ENCODE results near the gene DLG5.

Gene DLG5

DNA sequence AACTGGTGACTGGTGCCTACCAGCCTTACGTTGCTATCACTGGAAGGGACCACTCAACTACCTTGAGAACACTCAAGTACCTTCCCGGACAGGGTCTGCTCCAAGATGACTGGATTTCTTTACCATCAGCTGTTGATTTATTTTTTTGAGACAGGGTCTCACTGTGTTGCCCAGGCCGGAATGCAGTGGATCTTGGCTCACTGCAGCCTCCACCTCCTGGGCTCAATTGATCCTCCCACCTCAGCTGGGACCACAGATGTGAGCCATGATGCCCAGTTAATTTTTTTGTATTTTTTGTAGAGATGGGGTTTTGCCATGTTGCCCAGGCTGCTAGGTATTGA lies 45.2 kb upstream of the DLG5 start:
- no peak for DNase-seq (ENCODE audit: low read depth, low spot score)
- H3K4me3 ChIP-seq (ENCODE audit: low read depth, low read length): no peak overlapping the region
- ChIA-PET POLR2A (interaction anchor here (0.6 to 1.3 kb wide), 3 partner anchors 12 to 185 kb away, joined by 3 to 5 read pairs (median 4); no protein-coding TSS in a partner anchor), CTCF (interaction anchor here (4.4 kb wide), 1 partner anchor 124 kb away, joined by 37 read pairs; no protein-coding TSS in a partner anchor)
- TF ChIP-seq, protein P1, sequence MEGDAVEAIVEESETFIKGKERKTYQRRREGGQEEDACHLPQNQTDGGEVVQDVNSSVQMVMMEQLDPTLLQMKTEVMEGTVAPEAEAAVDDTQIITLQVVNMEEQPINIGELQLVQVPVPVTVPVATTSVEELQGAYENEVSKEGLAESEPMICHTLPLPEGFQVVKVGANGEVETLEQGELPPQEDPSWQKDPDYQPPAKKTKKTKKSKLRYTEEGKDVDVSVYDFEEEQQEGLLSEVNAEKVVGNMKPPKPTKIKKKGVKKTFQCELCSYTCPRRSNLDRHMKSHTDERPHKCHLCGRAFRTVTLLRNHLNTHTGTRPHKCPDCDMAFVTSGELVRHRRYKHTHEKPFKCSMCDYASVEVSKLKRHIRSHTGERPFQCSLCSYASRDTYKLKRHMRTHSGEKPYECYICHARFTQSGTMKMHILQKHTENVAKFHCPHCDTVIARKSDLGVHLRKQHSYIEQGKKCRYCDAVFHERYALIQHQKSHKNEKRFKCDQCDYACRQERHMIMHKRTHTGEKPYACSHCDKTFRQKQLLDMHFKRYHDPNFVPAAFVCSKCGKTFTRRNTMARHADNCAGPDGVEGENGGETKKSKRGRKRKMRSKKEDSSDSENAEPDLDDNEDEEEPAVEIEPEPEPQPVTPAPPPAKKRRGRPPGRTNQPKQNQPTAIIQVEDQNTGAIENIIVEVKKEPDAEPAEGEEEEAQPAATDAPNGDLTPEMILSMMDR (IDR thresholded peaks at IDR 0.05; ENCODE audit: insufficient read depth, low read length, missing control alignments): no peak

DNA sequence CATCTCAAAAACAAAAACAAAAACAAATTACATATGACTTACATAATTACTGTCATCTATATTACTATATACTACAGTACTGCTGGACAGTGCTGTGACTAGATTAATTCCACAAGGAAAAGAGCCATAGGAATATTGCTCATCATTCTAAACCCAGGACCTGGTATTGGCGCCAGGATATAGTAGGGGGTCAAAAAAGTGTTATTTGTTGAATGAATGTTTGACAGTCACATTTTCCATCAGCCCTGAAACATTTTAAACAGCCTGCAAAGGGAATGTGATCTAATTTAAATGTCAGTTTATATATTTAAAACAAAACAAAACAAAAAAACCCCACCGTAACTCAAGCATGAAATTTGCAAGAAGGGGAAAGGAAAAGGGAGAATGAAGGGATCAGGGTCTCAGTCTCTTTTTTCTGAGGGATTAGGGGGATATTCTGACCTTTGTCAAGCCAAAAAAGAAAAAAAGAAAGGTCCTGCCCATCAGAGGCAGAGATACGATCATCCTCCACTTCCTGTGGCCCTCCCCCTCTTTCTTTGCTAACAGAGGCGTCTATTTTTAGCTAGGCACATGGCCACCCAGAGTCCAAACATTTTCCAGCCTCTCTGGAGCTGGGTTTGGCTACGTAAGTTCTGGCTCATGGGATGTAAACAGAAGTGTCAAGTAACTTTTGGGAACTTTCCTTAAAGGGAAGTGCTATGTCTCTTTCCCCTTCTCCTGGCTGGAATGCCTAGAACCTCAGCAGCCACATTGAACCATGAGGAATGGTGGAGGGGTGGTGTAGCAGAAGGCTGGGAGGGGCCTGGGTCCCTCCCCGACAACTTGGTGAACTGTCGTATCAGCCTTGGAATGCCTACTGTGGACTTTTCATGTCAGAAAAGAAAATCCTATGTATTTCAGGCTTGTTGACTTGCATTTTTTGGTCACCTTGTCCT lies 44.6 kb upstream of the DLG5 start:
- TF ChIP-seq, protein P1 (IDR thresholded peaks at IDR 0.05; ENCODE audit: insufficient read depth, low read length, missing control alignments): no peak
- ChIA-PET CTCF (interaction anchor here (1.0 kb wide), 1 partner anchor 120 kb away, joined by 3 read pairs; no protein-coding TSS in a partner anchor), POLR2A (interaction anchor here (0.6 to 1.3 kb wide), 3 partner anchors 13 to 185 kb away, joined by 3 to 5 read pairs (median 4); no protein-coding TSS in a partner anchor)
- peak; percentile 86 for DNase-seq (ENCODE audit: low read depth, low spot score)
- H3K4me3 ChIP-seq (ENCODE audit: low read depth, low read length): no peak overlapping the region; the same call in 1 of the 2 replicates

DNA sequence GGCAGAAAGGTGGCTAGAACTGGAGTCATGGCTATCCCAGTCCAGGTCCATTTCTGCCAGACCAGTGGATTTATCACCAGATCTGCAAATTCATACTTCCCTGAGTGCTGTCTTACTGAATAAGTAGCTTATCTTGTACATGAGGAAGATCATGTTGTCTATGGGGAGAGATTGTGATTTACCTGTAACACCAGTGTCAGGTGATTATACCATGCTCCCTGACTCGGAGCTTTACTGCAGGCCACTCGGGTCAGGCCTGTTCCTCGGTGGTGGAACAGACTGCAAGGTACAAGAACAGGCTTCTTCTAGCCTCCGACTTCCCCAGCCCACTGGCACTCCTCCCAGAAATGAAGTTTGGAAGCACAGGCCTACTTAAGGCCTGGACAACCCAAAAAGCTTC lies 42.6 kb upstream of the DLG5 start:
- DNase-seq (ENCODE audit: low read depth, low spot score): no peak
- ChIA-PET CTCF (interaction anchor here (0.8 to 2.3 kb wide), 5 partner anchors 15 to 147 kb away, joined by 3 to 10 read pairs (median 3); no protein-coding TSS in a partner anchor), POLR2A (no interaction called here)
- TF ChIP-seq, protein P1 (IDR thresholded peaks at IDR 0.05; ENCODE audit: insufficient read depth, low read length, missing control alignments): no peak
- H3K4me3 ChIP-seq (ENCODE audit: low read depth, low read length): no peak overlapping the region

DNA sequence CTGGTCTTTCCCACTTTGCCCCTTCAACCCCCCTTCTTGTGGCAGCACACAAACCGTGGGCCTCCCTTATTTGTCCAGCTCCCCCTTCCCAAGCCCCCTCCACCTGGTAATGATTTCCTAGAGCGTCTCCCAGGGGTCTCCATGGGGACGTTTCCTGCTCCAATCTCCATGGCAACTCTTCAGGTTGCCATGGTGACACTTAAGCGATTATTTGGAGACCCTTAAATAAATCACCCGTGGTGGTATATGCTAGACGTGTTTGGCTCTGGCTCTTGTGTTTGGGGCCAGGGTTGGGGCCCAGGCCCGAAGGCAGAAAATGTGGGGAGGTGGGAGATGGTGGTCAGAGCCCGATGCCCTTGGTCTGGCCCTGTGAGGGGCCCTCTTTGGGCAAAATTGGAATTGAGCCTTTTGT lies 41.1 kb upstream of the DLG5 start:
- no peak for DNase-seq (ENCODE audit: low read depth, low spot score)
- CTCF ChIA-PET: interaction anchor here (1.8 kb wide), 1 partner anchor 120 kb away, joined by 6 read pairs; no protein-coding TSS in a partner anchor
- H3K4me3 ChIP-seq (ENCODE audit: low read depth, low read length): no peak overlapping the region
- POLR2A ChIA-PET: no interaction called here
- TF ChIP-seq, protein P1 (IDR thresholded peaks at IDR 0.05; ENCODE audit: insufficient read depth, low read length, missing control alignments): no peak

DNA sequence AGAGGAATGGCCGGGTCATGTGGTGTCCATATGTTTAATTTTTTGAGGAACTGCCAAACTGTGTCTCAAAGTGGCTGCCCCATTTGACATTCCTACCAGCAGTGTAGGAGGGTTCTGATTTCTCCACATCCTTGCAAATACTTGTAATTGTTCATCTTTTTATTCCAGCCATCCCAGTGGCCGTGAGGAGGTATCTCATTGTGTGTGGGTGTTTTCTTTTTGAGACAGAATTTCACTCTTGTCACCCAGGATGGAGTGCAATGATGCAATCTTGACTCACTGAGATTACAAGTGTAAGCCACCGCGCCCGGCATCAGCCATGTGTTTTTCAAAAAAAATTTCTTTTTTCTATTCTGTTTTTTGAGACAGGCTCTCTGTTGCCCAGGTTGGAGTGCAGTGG lies 38.7 kb upstream of the DLG5 start:
- ChIA-PET CTCF (interaction anchor here (1.9 kb wide), 1 partner anchor 10 kb away, joined by 6 read pairs; no protein-coding TSS in a partner anchor), POLR2A (no interaction called here)
- H3K4me3 ChIP-seq (ENCODE audit: low read depth, low read length): no peak overlapping the region
- peak; percentile 65 for DNase-seq (ENCODE audit: low read depth, low spot score)
- TF ChIP-seq, protein P1 (IDR thresholded peaks at IDR 0.05; ENCODE audit: insufficient read depth, low read length, missing control alignments): no peak

DNA sequence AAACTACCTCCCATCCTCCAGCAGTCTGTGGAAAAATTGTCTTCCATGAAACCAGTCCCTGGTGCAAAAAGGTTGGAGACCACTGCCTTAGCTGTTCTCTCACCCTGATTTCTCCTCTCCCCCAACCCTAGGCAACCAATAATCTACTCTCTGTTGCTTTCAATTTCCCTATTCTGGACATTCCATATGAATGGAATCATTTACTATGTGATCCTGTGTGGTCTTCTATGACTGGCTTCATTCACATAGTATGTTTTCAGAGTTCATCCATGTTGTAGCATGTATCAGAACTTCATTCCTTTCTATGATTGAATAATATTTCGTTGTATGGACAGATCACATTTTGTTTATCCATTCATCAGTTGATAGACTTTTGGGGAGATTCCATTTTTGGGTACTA lies 38.3 kb upstream of the DLG5 start:
- no peak overlapping the region for H3K4me3 ChIP-seq (ENCODE audit: low read depth, low read length)
- ChIA-PET CTCF (interaction anchor here (1.3 to 1.9 kb wide), 3 partner anchors 9 to 117 kb away, joined by 4 to 6 read pairs (median 4); no protein-coding TSS in a partner anchor), POLR2A (interaction anchor here (0.7 kb wide), 1 partner anchor 16 kb away, joined by 3 read pairs; no protein-coding TSS in a partner anchor)
- no peak for DNase-seq (ENCODE audit: low read depth, low spot score)
- TF ChIP-seq, protein P1 (IDR thresholded peaks at IDR 0.05; ENCODE audit: insufficient read depth, low read length, missing control alignments): no peak
